Measurements from ENCODE around the gene HSD11B1. TPM values are rescaled to one million over a fixed set of nuclear protein-coding genes. Genes with fewer than 3 reads are reported as not detected.

Gene HSD11B1
- total RNA-seq (not detected in 2 replicates), polyA plus RNA-seq (1.1 TPM in 1 of 2 replicates, not detected in the other)

- H3K4me3 ChIP-seq, result no peak within 1 kb of the TSS
- H3K9me3 ChIP-seq (ENCODE audit: low read depth), result no peaks in the 10 kb centered on the region
- H3K4me1 ChIP-seq (ENCODE audit: low read depth), result peaks cover 8% of the 10 kb centered on the region
- TF ChIP-seq CTCF (IDR thresholded peaks at IDR 0.05; ENCODE audit: low read depth, low read length), result no peak
- DNase-seq (ENCODE audit: low read depth in 1 of 2, low spot score in 1 of 2), result peak in 1 of 2 donors; percentile 98
- H3K27me3 ChIP-seq, result no peaks in the 10 kb centered on the region
- no peak within 1 kb of the TSS for H3K27ac ChIP-seq
- H3K36me3 ChIP-seq, result no peaks in the 10 kb centered on the region
Measured at GRCh38 chr1:209704584-209704983, at the start of gene HSD11B1. HSD11B1 (plus strand) TSS chr1:209704846; CDS start chr1:209704943, 97 bp downstream.

DNA sequence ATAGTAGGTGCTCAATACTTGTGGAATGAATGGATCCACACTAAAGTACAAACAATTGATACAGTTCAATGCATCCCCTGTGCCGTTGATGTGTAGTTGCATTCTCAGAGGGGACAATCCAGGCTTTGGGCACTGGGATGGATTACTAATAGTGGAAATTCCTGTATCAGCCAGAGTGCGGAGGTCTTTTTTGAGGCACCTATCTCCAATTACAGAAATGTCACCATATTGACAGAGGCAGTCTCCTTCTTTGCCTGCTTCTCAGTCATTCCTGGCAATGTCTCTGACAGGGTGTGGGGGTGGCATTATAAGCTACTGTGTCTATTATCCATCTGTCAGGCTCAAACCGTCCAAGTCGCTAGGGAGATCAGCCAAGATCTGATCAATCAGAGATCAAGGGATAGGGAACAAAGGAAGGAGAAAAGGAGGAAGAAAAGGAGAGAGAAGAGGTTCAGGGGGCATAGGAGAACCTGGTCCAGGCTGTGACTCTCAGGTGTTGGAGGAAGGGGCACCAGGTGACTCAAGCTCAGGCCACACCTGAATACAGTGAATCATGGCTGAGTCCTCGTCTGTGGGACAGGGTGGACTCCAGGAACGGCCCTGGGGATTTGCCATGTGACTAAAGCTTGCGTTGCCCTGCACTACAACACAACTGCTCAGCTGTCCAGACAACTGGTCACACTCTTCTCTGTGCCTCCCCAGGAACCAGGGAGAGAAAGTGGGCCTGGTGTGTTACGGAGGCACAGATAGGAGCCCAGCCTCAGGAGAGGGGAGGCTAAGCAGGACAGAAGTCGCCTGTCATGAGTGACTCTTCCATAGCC lies 49.0 kb upstream of the HSD11B1 start:
- H3K4me3 ChIP-seq, result no peak overlapping the region
- TF ChIP-seq CTCF (IDR thresholded peaks at IDR 0.05; ENCODE audit: low read depth, low read length), result no peak
- H3K4me1 ChIP-seq (ENCODE audit: low read depth), result peaks cover 16% of the 10 kb centered on the region
- H3K27me3 ChIP-seq, result no peaks in the 10 kb centered on the region
- no peaks in the 10 kb centered on the region for H3K9me3 ChIP-seq (ENCODE audit: low read depth)
- H3K27ac ChIP-seq, result no peak overlapping the region
- H3K36me3 ChIP-seq, result no peaks in the 10 kb centered on the region
- DNase-seq (ENCODE audit: low read depth in 1 of 2, low spot score in 1 of 2), result no peak

- no peak for TF ChIP-seq CTCF (IDR thresholded peaks at IDR 0.05; ENCODE audit: low read depth, low read length)
- H3K27me3 ChIP-seq, result no peaks in the 10 kb centered on the region
- H3K4me3 ChIP-seq, result no peak overlapping the region
- peaks cover 16% of the 10 kb centered on the region for H3K4me1 ChIP-seq (ENCODE audit: low read depth)
- H3K27ac ChIP-seq, result no peak overlapping the region
- no peaks in the 10 kb centered on the region for H3K9me3 ChIP-seq (ENCODE audit: low read depth)
- H3K36me3 ChIP-seq, result no peaks in the 10 kb centered on the region
- no peak for DNase-seq (ENCODE audit: low read depth in 1 of 2, low spot score in 1 of 2)
Measured at GRCh38 chr1:209657140-209657879, 47.3 kb upstream of the HSD11B1 start.

DNA sequence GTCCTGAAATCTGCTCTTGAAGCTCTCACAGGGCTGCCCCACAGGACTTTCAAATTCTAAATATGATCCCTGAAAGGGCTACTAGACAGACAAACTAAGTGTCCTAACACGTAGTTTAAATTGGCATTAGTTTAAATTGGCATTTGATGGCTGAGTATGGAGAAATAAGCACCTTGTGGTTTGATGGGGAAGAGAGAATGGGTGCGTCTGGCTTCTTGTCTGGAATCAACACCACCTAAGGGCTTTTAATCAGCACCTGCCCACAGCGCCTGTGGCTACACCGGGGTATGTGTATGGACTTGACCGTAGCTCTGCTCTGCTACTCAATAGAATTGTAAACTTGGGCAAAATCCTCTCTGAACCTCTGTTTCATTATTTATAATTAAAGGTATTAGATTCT lies 46.7 kb upstream of the HSD11B1 start:
- Histone ChIP-seq H3K4me3 (no peak overlapping the region), H3K36me3 (no peaks in the 10 kb centered on the region), H3K9me3 (ENCODE audit: low read depth) (no peaks in the 10 kb centered on the region), H3K27me3 (no peaks in the 10 kb centered on the region), H3K4me1 (ENCODE audit: low read depth) (peaks cover 15% of the 10 kb centered on the region), H3K27ac (no peak overlapping the region)
- TF ChIP-seq CTCF (IDR thresholded peaks at IDR 0.05; ENCODE audit: low read depth, low read length), result no peak
- no peak for DNase-seq (ENCODE audit: low read depth in 1 of 2, low spot score in 1 of 2)

- peaks cover 5% of the 10 kb centered on the region for H3K4me1 ChIP-seq (ENCODE audit: low read depth)
- H3K27ac ChIP-seq, result no peak overlapping the region
- TF ChIP-seq CTCF (IDR thresholded peaks at IDR 0.05; ENCODE audit: low read depth, low read length), result no peak
- H3K9me3 ChIP-seq (ENCODE audit: low read depth), result no peaks in the 10 kb centered on the region
- no peaks in the 10 kb centered on the region for H3K36me3 ChIP-seq
- DNase-seq (ENCODE audit: low read depth in 1 of 2, low spot score in 1 of 2), result peak in 1 of 2 donors; percentile 19
- H3K27me3 ChIP-seq, result no peaks in the 10 kb centered on the region
- no peak overlapping the region for H3K4me3 ChIP-seq
Measured at GRCh38 chr1:209659909-209660308, 44.7 kb upstream of the HSD11B1 start.
